ENCODE measurements around the gene FAAP20.

Gene FAAP20

DNA sequence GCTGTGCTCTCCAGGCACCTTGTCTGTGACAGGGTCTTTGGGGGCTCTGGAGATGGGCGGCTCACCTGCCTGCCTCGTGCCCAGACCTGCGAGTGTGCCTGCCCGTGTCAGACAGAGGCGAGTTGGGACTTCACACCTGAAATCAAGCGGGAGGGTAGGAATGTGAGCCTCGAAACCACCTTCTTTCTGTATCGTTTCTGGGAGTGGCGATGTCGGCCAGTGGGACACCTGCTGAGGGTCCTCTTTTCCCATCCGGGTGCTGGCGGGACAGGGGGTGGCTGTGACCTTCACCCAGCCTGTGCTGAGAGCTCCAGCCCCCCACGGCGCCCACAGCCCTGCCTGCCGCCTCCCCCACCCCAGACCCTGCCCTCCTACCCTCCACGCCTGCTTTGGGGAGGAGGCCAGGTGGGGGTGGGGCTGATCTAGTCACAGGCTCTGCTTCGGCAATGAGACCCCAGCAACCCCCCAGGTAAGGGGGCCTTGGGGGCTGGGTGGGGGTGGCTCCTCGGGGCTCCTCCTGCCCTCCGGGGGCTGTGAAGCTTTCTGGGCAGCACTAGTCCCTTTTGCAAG is 15.6 kb upstream of the FAAP20 start:
- no peak for DNase-seq

DNA sequence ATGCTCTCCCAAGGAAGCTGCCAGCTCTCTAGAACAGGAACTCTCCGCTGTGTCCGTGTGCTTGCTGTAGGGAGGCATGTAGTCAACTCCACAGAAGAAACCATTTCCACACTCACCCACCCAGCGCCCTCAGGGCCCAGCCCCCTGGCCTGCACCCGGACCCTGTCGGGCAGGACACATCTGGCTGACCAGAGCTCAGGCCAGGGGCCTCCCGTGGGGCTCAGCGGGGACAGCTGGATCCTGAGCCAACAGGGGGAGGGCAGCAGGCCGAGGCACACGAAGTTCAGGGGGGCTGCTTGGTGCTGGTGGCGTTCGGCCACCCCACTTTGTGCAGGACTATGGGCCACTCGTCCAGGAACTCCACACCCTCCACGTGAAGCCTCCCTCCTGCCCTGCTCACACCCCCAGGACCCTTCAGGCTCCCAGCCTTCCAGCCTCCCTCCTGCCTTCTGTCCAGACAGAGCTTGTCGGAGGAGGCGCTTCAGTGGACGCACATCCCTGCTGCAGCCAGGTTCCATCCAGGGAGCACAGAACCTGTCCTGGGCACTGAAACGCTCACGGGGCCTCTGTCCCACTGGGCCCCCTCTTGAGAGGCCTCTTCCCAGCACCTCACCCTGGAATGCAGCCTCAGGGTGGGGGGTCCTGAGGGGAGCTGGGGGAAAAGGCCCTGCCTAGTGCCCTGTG is 15.0 kb upstream of the FAAP20 start:
- no peak for DNase-seq

DNA sequence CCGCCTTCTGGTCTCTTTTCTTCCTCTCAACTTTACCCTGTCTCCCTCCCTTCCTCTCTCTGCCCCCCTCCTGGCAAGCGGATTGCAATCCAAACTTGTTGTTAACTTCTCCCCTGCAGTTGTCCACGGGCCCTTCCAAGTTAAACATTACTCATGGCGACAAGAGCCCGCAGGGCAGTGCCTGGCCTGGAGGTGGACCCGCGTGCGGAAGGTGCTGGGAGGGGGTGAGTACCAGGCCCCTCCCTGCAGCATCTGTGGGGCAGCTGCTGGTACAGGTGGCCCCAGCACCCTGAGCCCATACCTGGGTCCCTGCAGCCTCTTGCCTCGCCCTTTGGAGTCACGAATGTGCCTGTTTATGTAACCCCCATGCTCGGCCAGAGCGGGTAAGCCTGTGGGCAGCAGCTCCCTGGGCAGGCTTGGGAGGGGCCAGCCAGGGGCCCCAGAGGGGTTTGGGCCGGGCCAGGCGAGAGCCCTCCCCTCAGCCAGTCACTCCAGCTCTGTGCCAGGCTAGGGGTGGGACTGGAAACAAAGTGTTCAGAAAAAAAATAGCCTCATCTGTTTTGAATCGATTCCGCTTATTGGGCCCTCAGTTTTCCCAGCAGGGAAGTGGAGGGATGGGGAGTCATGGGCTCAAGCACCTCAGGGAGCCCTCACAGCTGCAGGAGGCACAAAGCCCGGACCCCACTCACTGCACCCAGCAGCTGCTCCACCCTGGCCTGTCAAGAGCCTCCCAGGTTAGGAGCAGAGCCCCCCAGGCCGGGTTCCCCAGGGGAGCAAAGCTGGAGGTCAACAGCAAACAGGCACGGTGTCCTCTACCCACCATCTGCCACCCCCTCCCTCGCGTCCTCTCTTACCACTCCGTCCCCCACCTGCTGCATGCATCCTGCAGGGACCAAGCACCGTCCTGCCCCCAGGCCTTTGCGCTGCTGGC is 14.0 kb upstream of the FAAP20 start:
- no peak for DNase-seq

DNA sequence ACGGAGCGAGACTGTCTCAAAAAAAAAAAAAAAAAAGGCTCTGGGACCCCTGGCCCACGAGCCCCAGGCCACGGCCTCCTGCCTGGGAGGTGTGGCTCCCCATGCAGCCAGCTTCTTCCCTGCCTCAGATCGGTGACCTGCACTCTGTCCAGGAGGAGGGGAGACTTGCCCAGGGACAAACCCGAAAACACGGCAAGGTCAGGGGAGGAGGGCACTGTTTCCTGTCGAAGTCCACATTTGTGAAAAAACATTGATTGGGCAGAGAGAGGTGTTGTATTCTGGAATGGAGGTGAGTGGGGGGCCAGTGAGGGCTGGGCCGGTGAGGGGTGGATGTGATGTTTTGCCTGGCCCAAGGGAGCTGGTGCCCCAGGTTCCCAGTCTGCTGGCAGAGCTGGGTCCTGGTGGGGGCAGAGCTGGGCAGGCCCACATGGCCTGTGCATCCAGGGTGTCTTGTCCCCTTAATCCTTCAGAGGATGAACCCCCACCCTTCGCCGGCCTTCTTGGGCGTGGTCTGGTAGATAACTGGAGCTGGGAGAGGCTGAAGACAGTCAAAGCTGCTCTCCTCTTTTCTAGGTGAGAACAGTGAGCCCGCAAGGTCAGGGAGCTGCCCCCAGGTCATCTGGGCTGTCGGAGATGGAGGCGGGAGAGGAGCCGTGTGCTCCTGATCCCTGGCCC is 12.4 kb upstream of the FAAP20 start:
- no peak for DNase-seq

DNA sequence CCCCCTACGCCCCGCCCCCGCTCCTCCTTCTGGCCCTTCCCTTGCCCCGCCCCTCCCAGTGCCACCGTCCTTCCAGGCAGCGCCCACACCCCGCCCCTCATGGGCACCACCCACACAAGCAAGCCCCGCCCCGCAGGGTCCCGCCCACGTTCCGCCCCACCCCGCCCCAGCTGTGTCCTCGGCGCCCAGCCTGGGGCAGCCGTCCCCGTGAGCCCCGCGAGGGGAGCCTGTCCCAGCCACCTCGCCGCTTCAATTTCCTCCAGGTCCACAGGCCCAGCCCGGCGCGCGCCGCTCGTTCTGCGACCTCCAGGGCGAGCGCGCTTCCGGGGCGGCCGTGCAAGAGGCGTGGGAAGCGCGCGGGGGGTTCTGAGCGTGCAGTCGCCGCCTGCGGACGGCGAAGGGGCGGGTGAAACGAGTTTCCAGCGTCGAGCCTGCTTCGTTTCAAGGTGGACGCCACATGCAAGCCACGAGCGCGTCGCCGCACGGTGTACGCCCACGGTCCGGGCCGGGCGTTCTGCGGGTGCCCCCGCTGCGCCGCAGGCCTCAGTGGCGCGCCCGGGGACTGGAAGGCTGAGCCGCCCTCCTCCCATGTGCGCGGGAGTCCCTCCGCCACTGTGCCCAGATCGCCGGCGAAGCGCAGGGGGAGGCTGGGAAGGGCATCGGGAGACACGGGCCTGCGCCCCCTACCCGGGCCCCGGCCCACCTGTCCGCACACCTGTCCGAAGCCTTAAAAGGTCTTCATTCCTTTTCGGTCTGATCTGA is 10.8 kb upstream of the FAAP20 start:
- DNase-seq: no peak

DNA sequence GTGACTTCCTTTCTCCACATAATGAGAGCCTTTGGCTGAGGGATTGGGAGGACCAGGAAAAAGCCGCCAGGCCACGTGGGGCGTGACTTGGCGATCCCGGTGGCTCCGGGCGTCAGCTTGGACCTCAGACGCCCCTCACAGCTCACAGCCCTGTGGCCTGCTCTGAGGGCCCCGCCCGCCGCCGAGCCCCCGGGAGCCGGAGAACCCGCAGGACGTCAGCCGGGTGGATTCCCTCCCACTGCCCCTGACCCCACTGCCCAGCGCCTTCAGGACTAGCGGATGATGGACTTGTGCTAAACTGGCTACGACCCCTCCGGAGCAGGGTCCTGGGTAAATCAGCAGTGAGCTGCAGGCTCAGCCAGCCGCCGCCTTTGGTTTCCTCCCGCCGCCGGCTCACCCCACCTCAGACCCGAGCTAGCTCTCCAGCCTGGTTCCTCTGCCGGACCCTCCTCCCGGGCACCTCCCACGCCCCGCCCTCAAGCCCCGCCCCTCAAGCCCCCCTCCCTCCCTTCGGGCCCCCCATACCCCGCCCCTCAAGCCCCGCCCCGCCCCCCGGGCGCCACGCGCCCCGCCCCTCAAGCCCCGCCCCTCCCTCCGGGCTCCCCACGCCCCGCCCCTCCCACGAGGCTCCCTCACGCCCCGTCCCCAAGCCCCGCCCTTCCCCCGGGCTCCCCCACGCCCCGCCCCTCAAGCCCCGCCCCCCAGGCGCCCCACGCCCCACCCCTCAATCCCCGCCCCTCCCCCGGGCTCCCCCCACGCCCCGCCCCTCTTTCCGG is 10.0 kb upstream of the FAAP20 start:
- DNase-seq: no peak

DNA sequence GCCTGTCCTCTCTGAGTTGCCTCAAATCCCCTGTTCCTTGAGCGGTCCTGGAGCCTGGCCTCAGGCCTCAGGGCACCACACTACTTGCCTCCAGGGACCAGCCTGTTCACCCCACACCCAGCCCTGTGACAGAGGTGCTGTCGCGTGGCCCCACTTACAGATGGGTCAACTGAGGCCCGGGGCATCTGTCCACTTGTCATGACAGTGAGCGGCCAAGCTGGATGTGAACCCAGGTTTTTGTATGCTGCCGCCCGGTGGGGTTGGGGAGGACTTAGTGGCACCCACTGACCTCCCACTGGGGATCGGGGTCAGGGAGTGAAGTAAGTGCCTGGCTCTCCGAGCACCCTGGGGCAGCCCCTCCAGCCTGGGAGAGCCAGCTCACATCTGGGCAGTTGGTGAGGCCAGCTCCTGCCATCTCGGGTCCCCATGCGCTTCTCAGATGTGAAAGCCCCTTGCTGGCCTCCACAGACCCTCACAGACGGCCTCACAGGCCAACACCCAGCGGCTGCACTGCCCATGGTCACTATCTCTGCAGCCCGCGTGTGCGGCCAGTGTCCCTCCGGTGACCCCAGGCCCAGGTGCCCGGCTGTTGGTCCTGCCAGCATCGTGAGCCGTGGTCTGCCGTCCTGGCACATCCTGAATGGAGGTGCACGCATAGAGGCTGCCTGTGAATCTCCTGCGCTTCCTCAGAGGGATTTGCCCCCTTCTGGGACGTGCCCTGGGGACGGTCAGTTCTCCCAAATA is 9.3 kb upstream of the FAAP20 start:
- no peak for DNase-seq

DNA sequence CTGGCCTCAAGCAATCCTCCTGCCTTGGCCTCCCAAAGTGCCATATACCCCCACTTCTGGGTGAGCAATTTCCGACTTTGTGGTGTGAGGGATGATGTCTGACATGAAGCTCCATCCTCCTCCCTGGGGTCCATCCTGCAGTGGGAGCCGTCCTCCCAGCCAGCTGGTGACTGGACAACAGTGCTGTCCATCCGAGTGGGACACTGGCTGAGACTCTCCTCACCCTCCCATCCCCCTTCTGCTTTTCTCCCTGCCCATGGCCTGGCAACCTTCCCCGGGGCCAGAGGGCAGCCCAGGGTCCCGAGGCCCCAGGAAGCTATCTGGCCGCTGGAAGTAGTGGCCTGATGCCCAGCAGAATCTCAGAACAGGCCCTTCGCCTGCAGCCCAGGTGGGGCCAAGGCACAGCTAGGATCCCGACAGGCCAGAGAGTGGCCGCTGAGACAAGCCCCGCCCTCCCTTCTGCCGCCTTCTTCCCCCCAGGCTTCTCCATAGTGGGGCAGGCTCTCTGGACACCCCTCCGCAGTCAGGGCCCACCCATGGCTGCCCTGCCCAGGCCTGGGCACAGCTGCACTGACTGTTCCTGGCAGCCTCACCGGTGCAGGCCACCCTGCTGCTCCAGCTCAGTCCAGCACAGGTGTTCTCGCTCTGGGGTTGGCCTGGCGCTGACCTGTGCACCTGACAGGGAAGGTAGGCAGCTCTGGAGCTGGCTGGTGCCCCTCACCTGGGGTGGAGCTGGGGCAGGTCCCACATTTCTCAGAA is 8.4 kb upstream of the FAAP20 start:
- no peak for DNase-seq

DNA sequence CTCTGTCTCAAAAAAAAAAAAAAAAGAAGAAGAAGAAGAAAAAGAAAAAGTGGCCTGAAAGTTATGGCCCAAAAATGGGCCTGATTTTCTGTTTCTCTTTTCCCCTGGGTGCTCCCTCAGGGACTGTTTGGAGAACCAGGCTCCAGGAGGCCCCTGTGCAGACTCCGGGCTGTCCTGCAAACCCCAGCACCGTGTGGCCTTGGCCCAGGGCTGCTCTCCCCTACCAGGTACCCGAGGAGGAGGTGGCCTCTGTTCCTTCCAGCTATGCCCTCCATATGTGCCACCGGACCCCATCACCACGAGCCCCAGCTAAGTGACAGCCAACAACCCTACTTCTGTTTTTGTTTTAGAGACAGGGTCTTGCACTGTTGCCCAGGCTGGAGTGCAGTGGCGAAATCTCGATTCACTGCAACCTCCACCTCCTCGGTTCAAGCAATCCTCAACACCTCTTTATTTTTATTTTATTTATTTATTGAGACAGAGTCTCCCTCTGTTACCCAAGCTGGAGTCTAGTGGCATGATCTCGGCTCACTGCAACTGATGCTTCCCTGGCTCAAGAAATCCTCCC is 7.5 kb upstream of the FAAP20 start:
- no peak for DNase-seq

DNA sequence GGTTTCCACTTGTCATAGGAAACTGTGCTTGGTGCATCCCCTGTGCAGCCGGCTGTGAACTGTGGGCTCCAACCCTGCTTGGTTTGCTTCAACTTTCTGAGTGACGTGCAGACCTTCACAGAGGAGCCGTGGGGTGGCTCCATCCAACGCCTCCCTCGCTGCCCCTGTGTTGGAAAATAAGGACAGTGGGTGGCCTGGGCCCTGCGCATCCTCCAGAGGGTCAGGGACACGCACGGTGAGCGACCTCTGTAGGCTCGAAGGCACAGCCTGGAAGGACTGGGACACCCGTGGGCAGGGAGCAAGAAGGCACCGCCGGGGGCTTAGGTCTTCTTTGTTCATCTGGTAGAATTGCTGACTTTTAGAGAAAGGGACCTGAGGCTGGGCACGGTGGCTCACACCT is 6.5 kb upstream of the FAAP20 start:
- no peak for DNase-seq

DNA sequence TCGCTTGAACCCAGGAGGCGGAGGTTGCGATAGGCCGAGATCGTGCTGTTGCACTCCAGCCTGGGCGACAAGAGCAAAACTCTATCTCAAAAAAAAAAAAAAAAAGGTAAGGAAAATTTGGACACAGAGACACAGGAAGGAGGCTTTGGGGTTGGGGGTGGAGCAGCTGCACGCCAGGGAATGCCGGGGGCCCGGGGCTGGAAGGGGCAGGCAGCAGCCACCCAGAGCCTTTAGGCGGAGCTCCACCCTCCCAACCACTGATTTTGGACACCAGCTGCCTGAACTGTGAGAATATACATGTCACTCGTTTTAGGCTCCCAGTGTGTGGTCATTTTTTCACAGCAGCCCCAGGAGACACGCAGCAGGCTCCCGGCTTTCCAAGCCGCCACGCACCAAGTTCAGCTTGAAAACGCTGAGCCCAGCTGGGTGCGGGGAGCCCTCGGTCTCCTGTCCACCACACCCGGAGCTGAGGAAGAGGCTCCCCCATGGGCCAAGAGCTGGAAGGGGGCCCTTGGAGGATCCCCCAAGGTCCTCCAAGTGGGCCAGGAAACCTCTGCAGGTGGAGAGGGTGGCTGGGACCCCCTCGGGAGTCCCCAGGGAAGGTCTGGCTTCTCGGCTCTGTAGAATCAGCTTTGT is 5.9 kb upstream of the FAAP20 start:
- DNase-seq: no peak

DNA sequence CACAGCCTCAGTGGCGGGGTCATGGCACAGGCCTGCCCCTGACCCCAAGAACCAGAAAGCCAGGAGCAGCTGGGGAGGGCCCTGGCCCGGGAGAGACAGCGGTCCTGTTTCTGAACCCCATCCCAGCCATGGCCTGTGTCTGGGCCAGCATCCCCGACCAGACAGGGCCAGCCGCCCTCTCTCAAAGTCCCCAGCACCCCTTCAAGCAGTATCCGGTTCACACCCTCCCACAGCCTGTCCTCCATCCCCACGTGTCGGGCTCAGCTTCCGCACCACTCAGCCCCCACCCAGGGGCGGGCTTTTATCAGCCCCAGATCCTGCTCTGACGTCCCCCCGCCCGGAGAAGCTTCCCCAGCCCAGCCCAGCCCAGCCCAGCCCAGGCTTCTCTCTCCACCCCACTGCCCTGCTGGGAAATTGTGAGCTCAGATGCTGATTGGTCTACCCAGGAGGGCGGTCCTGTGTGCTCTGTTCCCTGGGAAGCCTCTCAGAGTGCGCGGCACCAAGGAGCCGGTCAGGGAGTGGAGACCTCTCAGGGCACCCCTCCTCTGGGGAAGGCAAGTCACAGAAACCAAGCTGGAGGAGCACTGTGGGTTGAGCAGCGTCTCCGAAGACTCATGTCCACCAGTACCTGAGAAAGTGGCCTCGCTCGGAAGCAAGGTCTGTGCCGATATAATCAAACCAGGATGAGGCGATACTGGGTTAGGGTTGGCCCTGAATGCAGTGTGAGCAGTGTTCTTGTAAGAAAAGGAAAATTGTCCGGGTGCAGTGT is 4.7 kb upstream of the FAAP20 start:
- DNase-seq: no peak

DNA sequence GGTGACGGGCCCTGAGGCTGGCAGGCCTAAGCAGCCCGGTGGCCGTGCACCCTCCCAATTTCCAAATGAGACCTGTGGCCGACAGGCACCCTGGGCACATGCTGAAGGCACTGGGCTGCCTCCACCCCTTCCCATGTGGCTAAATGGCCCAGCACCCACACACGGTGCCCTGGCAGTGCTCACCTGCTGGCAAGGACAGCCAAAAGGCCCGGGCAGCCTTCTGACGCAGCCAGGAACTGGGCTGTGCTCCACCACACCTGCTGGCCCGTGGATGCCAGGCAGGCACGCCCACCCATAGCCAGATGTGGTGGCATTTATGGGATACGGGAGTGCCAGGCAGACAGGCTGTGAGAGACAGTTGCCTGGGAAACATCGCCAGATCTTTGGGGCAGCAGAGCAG is 4.0 kb upstream of the FAAP20 start:
- no peak for DNase-seq

DNA sequence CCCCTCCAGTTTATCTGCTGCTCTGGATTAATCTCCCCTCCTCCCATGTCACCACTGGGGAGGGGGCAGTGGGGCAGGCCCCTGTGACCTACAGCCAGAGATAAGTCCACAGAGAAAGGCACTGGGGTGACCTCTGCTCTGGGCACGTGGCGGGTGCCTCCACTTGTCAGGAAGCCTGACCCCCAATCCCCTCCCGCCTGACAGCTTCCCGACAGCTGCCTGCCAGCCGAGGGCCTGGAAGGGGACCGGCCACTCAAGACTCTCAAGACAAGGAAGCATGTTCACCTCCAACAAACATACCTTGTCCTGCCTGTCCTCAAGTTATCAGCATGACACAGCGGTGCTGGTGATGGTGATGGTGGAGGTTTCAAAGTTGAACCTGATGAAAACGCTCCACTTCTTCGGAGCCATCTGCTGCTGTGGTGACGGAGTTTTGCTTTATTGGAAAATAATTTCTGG is 3.2 kb upstream of the FAAP20 start:
- DNase-seq: no peak

DNA sequence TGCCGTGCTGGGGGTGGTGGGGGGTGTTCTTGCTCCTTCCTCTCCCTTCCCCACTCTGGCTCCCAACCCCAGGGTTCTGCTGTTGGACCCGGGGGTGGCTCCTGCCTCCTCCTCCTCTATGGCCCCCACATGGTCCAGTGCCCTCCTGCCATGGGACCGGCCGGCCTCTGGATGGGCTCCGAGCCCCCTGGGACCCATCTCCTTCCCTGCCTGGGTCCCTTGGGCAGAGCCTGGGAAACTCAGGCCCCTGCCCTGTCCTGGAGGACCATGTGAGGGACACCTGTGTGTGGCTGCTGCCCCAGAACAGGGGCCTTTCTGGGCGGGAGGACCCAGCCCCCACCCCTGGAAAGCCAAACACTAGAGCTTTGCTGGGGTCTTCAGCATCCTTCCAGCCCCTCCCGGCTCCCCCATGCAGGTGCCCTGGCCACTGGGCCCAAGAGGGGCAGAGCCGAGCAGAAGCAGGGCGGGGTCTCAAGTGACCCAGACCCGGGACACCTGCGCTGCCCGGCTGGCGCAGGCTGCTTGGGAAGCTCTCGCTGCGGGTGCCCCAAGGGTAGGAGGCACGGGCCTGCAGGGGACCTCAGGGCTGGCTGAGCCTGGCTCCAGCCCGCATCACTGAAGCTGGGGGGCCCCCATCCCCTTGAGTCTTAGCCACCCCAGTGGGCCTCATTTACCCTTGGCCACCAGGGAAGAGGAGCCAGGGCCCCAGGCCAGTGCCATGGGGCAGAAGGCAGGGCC is 2.5 kb upstream of the FAAP20 start:
- DNase-seq: no peak

DNA sequence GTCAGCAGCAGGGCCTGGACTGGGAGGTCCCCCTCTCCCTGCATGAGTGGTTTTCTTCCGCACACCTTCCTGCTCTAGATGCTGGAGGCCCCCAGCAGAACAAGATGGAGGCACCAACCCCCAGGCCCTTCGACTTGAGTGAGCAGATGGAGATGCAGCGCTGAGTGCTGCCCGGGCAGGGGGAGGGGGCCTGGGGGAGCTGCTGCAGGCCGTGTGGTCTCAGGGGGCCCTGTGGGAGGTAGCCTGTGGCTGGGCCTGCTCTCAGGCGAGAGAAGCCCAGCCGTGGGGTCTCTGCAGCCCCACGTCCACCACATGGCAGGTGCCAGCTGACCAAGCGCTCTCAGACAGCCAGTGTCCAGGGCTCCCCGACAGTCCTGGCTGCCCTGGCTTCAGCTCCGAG is 1.2 kb upstream of the FAAP20 start:
- DNase-seq: no peak

DNA sequence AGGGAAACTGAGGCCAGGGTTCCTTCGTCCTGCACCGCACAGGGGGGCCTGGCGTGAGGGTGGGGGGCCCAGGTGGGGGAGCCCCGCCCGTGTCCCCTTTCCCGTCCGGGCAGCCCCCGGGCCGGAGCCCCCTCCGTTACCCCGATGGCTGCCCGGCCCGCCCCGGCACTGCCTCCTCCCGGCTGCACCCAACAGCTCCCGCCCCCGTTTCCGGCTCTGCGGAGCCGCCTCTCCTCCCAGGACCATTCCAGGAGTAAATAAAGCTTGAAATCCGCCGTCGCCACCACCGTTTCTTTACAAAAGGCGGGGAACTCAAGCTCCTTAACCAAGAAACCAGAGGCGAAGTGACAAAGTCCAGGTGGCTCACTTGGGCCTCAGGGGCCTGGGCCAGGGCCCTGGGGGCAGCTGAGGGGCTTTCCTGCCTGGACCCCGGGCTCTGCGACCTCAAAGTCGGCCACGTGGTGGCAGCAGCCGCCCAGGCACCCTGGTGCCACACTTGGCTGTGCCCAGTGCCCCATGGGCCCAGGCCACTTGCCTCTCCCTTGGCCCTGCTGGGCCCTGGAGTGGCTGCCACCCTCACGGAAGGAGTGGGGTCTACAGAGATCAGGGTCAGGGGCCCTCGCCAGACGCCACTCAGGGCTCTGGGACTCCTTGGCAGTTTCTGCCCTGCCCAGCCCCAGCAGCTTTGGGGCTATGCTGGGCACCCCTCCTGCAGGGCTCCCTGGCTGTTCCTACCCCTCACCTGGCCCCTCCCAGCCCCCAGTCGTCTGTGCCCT is 514 bp upstream of the FAAP20 start:
- DNase-seq: peak; percentile 54
